H4 (cell line): ENCODE measurements around the gene MRGPRG. TPM values are rescaled to one million over a fixed set of nuclear protein-coding genes. Genes with fewer than 3 reads are reported as not detected.
A peak's percentile ranks its signal among the peaks of the same experiment; 100 is the strongest.

Source experiments
- DNase-seq: peaks from one replicate; pipeline ENCODE4 v3.0.0-alpha.2; 2015; ENCODE audit warnings: low spot score
- total RNA-seq: library from RNA; depleted of rRNA; stranded (reverse); fragments of >200 nt; shearing (Covaris generic); gene quantifications from 2 replicates; pipeline ENCODE4 v1.2.3, GENCODE V29; 2014

MRGPRG gene
- total RNA-seq, 1 experiment from 2014 or later = not detected

GRCh38 chr11:3195251-3196160 lies 23.1 kb downstream of the MRGPRG start:
- no peak for DNase-seq

- no peak for DNase-seq
Measured at GRCh38 chr11:3194016-3194816, 24.4 kb downstream of the MRGPRG start.

GRCh38 chr11:3193373-3194015 lies 25.1 kb downstream of the MRGPRG start:
- DNase-seq = no peak

- no peak for DNase-seq
Measured at GRCh38 chr11:3192511-3193372, 25.9 kb downstream of the MRGPRG start.

- DNase-seq = no peak
Measured at GRCh38 chr11:3191586-3192324, 26.9 kb downstream of the MRGPRG start.

GRCh38 chr11:3190600-3190999 lies 28.0 kb downstream of the MRGPRG start:
- no peak for DNase-seq

- no peak for DNase-seq
Measured at GRCh38 chr11:3189886-3190583, 28.6 kb downstream of the MRGPRG start.

- no peak for DNase-seq
Measured at GRCh38 chr11:3189196-3189843, 29.3 kb downstream of the MRGPRG start.

GRCh38 chr11:3188496-3189195 lies 30.0 kb downstream of the MRGPRG start:
- DNase-seq = no peak

- DNase-seq = no peak
Measured at GRCh38 chr11:3186166-3186953, 32.3 kb downstream of the MRGPRG start.

GRCh38 chr11:3184732-3185347 lies 33.8 kb downstream of the MRGPRG start:
- no peak for DNase-seq

GRCh38 chr11:3183523-3183922 lies 35.1 kb downstream of the MRGPRG start:
- no peak for DNase-seq

GRCh38 chr11:3182462-3182852 lies 36.2 kb downstream of the MRGPRG start:
- DNase-seq = no peak

- no peak for DNase-seq
Measured at GRCh38 chr11:3181725-3182461, 36.7 kb downstream of the MRGPRG start.

- DNase-seq = no peak
Measured at GRCh38 chr11:3180869-3181268, 37.7 kb downstream of the MRGPRG start.

- peak; percentile 68 for DNase-seq
Measured at GRCh38 chr11:3178349-3178748, 40.3 kb downstream of the MRGPRG start.

- peak; percentile 71 for DNase-seq
Measured at GRCh38 chr11:3177931-3178330, 40.7 kb downstream of the MRGPRG start.
